Stimulated activated CD8-positive, alpha-beta memory T cell treated with anti-CD3 and anti-CD28 coated beads, Interleukin-15, amount 100 ng/mL, for 24 hours (primary cell): ENCODE data around the gene KAT6B.

Source experiments
- DNase-seq: peaks from one replicate; pipeline ENCODE4 v3.0.0-alpha.2; 2020; ENCODE audit warnings: low read depth

The KAT6B gene

GRCh38 chr10:74988054-74988775 lies 161.8 kb downstream of the KAT6B start:
- no peak for DNase-seq

- no peak for DNase-seq
Observed at GRCh38 chr10:74988832-74989561, 162.6 kb downstream of the KAT6B start.

GRCh38 chr10:74991435-74991834 lies 165.0 kb downstream of the KAT6B start:
- DNase-seq = no peak

- no peak for DNase-seq
Observed at GRCh38 chr10:74992068-74992467, 165.7 kb downstream of the KAT6B start.

- DNase-seq = no peak
Observed at GRCh38 chr10:74993649-74994048, 167.2 kb downstream of the KAT6B start.

- no peak for DNase-seq
Observed at GRCh38 chr10:74994854-74995253, 168.5 kb downstream of the KAT6B start.

- no peak for DNase-seq
Observed at GRCh38 chr10:74995806-74996205, 169.4 kb downstream of the KAT6B start.

- no peak for DNase-seq
Observed at GRCh38 chr10:74997163-74997562, 170.8 kb downstream of the KAT6B start.

GRCh38 chr10:75000748-75001321 lies 174.4 kb downstream of the KAT6B start:
- no peak for DNase-seq

- DNase-seq = no peak
Observed at GRCh38 chr10:75001715-75002350, 175.4 kb downstream of the KAT6B start.

GRCh38 chr10:75002351-75002725 lies 175.9 kb downstream of the KAT6B start:
- no peak for DNase-seq

- DNase-seq = no peak
Observed at GRCh38 chr10:75002967-75003594, 176.7 kb downstream of the KAT6B start.

GRCh38 chr10:75003891-75004290 lies 177.5 kb downstream of the KAT6B start:
- no peak for DNase-seq

- no peak for DNase-seq
Observed at GRCh38 chr10:75007646-75008045, 181.2 kb downstream of the KAT6B start.

- no peak for DNase-seq
Observed at GRCh38 chr10:75008952-75009351, 182.6 kb downstream of the KAT6B start.

- DNase-seq = no peak
Observed at GRCh38 chr10:75009426-75009825, 183.0 kb downstream of the KAT6B start.

GRCh38 chr10:75010373-75010772 lies 184.0 kb downstream of the KAT6B start:
- DNase-seq = no peak

GRCh38 chr10:75011221-75011620 lies 184.8 kb downstream of the KAT6B start:
- no peak for DNase-seq

- DNase-seq = no peak
Observed at GRCh38 chr10:75012471-75012870, 186.1 kb downstream of the KAT6B start.

- no peak for DNase-seq
Observed at GRCh38 chr10:75013007-75013406, 186.6 kb downstream of the KAT6B start.

- DNase-seq = no peak
Observed at GRCh38 chr10:75013522-75013921, 187.1 kb downstream of the KAT6B start.

- no peak for DNase-seq
Observed at GRCh38 chr10:75014516-75015230, 188.3 kb downstream of the KAT6B start.
